NOMO-1 treated with DMSO at 0.1 percent for 48 hours (cell line): ENCODE results near the gene PRRC2B.
"Not testable (repeated sequence)": the region's sequence is repeated elsewhere in the genome, so short reads cannot be mapped to it uniquely, and the experiment has no call there.

Experiments
- DNase-seq: peaks from one replicate; lab custom pipeline; 2025; ENCODE audit not compliant: unreplicated experiment; lab: John Stamatoyannopoulos, UW

Gene PRRC2B

GRCh38 chr9:131432597-131433301 lies 38.9 kb downstream of the PRRC2B start:
- no peak for DNase-seq

- no peak for DNase-seq
Observed at GRCh38 chr9:131433302-131433854, 39.5 kb downstream of the PRRC2B start.

DNA sequence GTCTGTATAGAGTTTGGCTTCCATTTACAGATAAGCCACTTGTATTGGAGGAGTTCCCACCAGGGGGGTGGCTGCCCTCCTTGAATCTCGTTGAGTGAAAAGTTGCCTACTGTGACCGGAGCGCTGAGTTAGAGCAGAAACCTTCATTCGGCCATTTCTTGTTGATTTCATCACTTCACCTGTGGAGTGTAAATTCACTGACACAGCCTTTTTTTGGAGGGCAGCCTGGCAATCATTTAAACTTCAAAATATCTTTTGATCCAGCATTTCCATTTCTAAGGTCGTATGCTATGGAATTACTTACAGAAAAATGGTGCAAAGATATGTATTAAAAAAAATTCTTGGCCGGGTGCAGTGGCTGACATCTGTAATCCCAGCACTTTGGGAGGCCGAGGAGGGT lies 40.8 kb downstream of the PRRC2B start:
- DNase-seq: no peak

DNA sequence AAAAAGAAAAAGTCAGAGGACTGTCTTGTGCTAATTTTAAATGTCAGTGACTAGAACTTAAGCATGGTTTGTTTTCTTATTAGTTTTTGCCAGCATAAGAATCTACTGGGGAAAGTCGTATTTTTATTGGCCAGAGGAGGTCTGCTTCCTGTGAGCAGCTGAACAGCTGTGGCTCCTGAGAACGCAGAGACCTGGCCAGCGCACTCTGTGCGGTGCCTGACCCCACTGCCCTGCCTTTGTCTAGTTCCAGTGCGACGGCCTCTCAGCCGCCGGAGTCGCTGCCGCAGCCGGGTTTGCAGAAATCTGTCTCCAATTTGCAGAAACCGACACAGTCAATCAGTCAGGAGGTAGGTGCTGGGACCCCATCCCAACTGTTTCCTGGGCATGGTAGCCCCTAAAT lies 42.5 kb downstream of the PRRC2B start:
- DNase-seq: no peak

DNA sequence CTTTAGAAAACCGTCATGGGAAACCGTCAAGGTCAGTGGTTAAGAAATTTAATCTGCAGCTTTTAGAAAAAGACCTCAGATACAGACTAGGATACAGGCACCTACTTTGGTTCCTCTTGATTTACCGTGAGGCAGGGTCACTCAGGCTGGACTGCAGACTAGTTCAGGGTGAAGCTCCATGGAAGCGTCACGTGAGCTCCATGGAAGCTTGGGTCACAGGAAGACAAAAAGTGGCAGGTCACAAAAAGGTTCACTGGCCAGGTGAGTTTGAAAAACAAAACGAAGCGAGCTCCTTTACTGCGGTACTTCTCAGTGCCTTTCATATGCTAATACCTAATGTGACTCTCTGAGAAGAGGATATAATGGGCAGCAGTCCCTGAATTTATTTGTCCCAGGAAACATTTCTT lies 43.0 kb downstream of the PRRC2B start:
- DNase-seq: no peak

DNA sequence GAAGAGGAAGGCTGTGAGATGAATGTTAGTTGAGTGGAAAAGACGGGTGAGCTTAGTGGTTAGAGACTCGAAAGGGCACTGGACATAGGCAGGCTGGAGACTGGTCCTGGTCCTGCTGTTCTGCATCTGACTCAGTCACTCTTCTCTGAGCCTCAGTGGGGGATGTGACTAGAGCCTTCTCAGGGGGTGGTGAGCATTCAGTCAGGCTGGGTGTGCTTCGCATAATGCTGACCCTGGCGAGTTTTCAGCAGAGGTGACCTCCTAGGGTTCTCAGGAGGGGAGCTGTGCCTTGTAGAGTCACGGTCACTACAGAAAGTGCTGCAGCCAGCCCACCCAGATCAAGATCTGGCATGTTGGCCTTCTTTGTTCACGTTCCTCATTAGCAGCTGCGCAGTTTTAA lies 44.3 kb downstream of the PRRC2B start:
- no peak for DNase-seq

GRCh38 chr9:131439224-131439623 lies 45.3 kb downstream of the PRRC2B start:
- DNase-seq: no peak

- DNase-seq: peak; percentile 46
Observed at GRCh38 chr9:131441441-131441840, 47.6 kb downstream of the PRRC2B start.

DNA sequence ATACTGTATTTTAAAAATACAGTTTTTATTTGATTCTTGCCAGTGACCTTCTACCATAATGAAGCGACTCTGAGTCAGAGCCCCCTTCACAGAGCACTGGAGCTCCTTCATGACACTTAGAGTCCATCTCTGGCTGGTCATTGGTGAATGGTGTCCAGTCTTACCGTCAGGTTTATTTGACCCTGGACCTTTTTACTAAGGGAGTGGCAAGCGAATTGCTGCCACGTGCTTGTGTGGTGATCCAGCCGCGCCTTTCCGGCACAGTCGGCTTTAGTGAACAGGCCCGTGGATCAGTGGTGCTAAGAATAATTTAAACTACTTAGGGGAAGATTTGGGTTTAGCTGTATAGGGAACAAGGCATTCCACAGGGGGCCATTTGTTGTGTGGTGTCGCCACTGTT lies 48.5 kb downstream of the PRRC2B start:
- DNase-seq: no peak

DNA sequence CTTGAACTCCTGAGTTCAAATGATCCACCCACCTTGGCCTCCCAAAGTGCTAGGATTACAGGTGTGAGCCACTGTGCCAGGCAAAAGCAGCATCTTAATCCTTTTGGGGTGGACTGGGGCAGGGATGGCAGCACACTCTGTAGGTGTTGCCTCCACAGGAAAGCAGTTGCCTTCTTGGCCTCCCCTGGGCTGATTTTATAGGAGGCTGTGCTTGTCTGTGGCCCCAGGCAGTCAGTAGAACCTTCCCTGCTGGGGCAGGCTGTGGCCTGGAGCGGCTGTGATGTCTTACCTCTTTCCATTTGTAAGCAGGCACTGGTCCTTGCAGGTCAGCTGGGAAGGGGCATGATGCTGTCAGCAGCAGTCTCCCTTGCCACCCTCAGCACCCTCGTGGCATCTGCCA lies 49.8 kb downstream of the PRRC2B start:
- DNase-seq: no peak

GRCh38 chr9:131446276-131446675 lies 52.4 kb downstream of the PRRC2B start:
- DNase-seq: no peak

- no peak for DNase-seq
Observed at GRCh38 chr9:131447148-131447547, 53.3 kb downstream of the PRRC2B start.

GRCh38 chr9:131447600-131447999 lies 53.7 kb downstream of the PRRC2B start:
- no peak for DNase-seq

DNA sequence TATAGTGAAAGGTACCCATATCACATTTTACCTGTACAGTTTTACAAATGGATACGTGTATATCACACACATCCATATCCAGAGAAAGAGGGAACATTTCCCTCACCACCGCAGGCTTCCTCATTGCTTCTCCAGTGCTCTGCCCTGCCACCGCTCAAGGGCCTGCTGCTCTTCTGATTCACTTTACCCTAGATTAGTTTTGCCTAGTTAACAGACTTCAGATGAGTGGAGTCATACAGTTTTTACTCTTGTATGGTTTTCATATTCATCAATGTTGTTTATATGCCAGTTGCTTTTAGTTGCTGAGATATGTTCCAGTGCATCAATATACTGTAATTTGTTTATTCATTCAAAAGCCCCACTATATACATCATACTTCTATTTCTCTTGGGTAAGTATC lies 54.9 kb downstream of the PRRC2B start:
- no peak for DNase-seq

DNA sequence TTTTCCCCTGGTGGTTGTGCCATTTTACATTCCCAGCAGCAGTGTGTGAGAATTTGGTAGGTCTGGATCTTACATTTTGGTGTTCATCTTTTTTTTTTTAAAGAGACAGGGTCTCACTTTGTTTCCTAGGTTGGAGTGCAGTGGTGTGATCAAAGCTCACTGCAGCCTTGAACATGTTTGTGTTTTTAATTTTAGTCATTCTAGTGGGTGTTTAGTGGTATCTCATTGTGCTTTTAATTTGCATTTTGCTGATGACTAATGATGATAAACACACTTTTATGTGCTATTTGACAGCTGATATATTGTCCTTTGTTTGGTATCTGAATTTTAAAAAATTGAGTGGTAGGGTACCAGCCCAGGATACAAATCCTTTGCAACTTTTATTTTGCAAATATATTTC lies 55.4 kb downstream of the PRRC2B start:
- DNase-seq: no peak

- no peak for DNase-seq
Observed at GRCh38 chr9:131454028-131454427, 60.1 kb downstream of the PRRC2B start.

DNA sequence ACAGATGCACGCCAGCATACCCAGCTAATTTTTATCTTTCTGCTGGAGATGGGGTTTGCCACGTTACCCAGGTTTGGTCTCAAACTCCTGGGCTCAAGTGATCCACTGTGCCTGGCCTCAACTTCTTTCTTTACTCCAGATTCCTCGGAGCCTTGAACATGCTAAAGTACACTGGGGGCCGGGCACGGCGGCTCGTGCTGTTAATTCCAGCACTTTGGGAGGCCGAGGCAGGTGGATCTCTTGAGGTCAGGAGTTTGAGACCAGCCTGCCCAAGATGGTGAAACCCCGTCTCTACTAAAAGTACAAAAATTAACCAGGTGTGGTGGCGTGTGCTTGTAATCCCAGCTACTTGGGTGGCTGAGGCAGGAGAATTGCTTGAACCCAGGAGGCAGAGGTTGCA lies 61.8 kb downstream of the PRRC2B start:
- DNase-seq: not testable (repeated sequence)

DNA sequence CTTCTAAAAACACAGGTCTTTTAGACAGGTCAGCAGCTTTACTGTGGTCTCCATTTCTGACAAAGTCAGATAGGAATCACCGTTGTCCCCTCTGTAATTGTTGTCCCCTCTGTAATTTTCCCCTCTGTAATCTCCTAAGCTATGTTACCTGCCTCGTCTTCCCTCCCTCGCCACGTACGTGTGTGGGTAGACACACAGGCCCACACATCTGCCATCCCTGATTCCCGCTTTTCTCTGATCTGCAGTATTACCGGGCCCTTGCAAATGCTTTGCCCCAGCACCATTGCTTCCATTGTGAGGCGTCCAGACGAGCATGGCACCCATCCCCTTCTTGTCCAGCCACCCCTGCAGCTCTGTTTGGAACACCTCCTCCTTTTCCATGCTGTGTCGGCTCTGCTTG lies 63.9 kb downstream of the PRRC2B start:
- DNase-seq: no peak

GRCh38 chr9:131459056-131459455 lies 65.2 kb downstream of the PRRC2B start:
- no peak for DNase-seq

DNA sequence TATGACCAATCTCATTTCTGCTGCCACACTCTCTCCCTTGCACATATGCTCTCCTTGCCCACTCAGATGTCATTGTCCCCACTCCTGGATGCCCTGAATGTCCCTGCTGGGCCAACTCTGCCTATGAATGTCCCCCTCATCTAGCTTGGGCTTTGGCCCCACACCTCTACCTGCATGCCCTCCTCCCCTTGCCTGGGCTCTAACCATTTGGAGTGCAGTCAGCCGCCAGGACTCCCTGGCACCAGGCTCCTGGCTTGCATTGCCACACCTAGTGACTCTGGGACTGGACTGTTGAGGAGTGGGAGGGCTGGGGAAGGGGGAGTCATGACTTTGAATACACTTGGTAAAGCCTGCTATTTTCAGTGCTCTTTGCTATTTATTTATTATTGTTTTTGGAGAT lies 67.3 kb downstream of the PRRC2B start:
- no peak for DNase-seq

GRCh38 chr9:131464354-131465000 lies 70.6 kb downstream of the PRRC2B start:
- no peak for DNase-seq

- DNase-seq: no peak
Observed at GRCh38 chr9:131465401-131465800, 71.5 kb downstream of the PRRC2B start.
